GM21390 (cell line): ENCODE measurements around the gene PRSS12.

Source experiments
- ATAC-seq: cut with Tn5 transposase; IDR thresholded peaks from one replicate; pipeline ENCODE4 v1.9.1; 2021; ENCODE audit not compliant: unreplicated experiment

The PRSS12 gene

DNA sequence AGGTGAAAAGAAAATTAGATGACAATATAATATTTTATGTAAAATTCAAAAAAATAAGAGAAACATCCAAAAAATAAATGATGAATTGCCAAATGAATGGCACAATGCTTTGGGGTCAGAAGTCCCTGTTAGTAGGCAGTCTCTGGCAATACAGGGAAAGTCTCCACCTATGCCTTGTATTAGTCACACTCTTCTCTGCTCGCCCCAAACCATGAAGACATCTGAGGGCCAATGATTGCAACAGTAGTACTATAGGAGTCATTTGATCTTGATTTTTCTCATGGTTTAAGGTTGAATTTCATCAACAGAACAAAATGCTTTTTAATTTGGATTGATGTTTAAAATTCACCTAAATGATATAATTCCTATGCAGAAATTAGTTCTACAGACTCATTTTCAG lies 3.9 kb upstream of the PRSS12 start:
- ATAC-seq = no peak

DNA sequence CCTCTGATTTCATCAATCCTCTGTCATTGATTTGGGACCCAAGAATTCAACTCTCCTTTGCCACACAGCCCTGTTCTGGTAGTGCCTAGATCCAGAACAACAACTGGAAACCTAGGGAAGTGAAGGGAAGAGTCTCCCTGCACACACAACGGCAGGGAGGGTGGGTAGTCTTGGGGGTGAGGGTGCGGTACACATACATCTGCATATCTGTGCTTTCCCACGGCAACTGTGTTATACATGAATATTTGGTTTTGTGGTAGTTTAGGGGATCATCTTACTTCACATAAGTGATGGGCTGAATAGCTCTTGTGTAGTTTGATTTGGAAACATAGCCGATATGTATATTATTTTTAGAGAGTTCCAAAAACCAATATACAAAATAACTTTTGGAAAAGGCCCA lies 3.3 kb upstream of the PRSS12 start:
- ATAC-seq = no peak

GRCh38 chr4:118354913-118355312 lies 2.1 kb upstream of the PRSS12 start:
- ATAC-seq = no peak

GRCh38 chr4:118353534-118354030 lies 779 bp upstream of the PRSS12 start:
- ATAC-seq = peak; percentile 1

DNA sequence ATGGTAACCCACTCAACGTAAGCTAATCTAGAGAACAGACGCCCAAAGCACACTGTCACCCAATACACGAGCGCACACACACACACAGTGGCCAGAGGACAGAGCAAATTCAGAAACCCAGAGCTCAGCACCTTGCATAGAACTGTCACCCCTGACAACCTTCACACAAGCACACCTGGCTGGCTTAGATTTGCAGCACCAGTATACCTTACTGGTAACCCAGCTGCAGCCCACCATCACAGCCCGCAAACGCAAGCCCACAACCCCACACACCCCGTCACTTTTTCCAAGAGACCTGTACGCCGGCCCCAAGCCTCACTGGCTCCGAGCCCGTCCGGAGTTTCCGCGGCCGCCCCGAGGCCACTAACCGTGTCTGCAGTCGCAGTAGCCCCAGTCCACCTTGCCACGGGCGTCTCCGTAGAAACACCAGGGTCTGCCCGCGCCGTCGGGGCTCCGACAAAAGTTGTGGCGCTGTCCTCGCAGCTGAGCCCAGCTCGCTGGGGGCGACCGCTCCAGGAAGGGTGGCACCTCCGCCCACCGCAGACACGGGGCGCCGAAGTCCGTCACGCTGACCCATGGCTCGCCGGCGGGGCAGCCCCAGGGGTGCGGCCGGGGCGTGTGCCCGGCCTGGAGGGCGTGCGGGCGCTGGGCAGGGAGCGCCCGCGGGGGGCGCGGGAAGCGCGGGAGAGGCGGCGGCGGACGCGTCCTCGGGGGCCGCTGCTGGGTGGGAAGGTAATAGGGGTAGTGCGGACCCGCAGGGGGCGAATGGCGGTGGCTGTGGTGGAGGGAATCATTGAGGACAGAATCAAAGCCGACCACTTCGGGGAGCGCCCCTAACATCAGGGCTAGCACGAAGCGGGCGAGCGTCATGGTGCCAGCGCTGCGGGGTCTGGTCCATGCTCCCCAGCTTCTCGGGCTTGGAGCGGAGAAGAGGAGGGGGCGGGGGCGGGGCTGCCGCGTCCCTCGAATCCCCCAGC lies 664 bp downstream of the PRSS12 start:
- peak; percentile 19 for ATAC-seq

DNA sequence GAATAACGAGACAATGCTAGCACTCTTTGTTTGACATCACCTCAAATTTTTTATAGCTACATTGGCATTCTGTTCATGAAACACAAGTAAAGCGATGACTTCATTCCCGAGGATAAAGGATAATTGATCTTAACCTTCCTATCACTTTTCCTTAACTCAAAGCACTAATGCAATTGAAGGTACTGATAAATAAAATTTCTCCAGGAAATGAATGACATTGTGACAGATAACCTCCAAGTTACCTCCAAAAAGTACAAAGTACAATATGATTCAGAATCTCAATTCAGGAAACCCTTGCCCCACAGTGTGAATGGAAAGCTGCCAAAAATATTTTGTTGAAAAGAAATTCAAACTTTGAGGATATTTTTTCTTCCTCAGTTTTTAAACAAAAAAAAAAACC lies 1.8 kb downstream of the PRSS12 start:
- ATAC-seq = no peak

- ATAC-seq = no peak
Observed at GRCh38 chr4:118348886-118349285, 3.9 kb downstream of the PRSS12 start.

GRCh38 chr4:118346495-118346894 lies 6.3 kb downstream of the PRSS12 start:
- ATAC-seq = no peak

GRCh38 chr4:118345813-118346212 lies 7.0 kb downstream of the PRSS12 start:
- ATAC-seq = no peak

- no peak for ATAC-seq
Observed at GRCh38 chr4:118344801-118345200, 8.0 kb downstream of the PRSS12 start.

DNA sequence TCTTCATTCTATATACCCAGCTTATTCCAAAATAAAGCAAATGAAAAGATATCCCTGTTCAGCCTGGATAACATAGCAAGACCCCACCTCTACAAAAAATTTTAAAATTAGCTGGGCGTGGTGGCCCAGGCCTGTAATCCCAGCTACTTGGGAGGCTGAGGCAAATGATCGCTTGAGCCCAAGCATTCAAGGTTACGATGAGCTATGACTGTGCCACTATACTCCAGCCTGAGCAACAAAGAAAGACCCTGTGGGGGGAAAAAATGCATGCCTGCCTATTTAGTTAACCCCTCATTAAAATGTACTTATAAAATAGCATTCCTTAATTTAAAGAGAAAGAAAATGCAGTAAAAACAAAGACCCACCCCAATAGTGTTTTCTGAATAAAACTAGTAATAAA lies 9.3 kb downstream of the PRSS12 start:
- no peak for ATAC-seq

DNA sequence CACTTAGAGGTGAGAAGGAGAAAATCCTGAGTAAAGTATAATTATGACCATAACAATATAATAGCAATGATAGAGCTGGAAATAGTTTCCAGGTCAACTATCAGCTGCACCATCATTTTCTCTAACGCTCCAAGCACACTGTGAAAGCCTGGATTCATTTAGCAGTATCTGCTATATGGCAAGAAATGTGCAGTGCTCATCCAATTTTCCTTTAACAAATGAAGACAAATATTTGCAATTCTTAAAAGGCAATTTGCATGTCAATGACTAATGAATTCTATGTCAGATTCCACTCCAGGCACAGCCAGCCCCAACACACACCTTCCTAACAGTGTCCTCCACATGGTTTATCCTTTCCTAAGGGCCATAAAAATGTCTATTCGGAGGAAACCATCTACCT lies 12.7 kb downstream of the PRSS12 start:
- ATAC-seq = no peak

- no peak for ATAC-seq
Observed at GRCh38 chr4:118338981-118339765, 13.6 kb downstream of the PRSS12 start.

- ATAC-seq = no peak
Observed at GRCh38 chr4:118338518-118338917, 14.3 kb downstream of the PRSS12 start.

GRCh38 chr4:118337954-118338353 lies 14.8 kb downstream of the PRSS12 start:
- ATAC-seq = no peak

DNA sequence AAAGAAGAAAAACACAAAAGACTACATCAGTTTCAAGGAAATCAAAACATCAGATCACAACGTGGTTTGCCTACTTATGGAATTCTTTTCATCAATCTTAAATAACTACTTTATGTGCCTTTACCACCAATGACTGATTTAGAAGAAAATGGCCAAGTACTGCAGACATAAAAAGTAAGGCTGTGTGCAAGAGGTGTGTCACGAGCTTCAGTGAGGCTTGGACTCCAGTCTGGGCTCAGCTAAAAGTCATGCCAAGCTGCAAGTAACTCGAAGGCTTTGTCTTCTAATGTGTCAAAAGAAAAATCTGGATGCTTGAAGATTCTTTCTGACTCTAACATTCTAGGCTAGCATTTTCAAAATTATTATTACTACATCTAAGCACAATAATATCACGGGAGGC lies 17.0 kb downstream of the PRSS12 start:
- ATAC-seq = no peak

- ATAC-seq = no peak
Observed at GRCh38 chr4:118335324-118335723, 17.5 kb downstream of the PRSS12 start.

DNA sequence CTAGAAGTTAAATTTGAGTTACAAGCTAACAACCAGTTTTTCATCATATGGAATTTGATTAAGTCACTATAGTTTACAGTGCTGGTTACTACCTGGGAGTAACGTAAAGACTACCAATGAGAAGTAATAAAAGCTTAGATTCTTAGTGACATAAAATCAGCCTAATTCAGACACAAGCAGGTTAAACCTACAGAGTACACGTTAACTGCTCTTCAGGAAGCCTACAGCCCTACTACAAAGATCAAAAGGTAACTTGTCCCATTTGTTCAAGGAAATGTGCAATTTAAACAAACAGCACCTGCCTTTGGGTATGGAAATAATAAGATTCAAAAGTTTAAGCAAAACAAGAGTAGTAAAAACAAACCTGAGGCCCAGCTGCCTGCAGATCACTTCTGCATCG lies 21.5 kb downstream of the PRSS12 start:
- ATAC-seq = no peak

DNA sequence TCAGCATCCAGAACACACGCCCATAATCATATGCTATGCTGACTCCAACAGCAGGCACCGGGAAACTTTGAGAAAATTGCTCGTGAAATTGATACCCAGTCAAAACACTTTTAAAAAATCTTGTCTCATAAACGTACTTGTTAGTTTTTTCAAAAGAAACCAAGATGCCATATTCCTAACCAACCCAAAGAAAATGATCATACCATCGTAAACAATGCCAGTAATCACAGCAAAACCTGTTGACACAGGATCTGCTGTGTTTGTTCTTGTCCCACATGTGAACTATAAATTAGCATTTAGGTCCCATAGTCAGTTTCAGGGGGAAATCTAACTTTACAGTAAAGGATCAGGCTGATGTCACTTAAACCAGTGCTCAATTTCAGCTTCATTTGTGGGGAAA lies 23.0 kb downstream of the PRSS12 start:
- ATAC-seq = no peak

GRCh38 chr4:118327554-118328241 lies 25.1 kb downstream of the PRSS12 start:
- ATAC-seq = no peak

- ATAC-seq = no peak
Observed at GRCh38 chr4:118326585-118326984, 26.2 kb downstream of the PRSS12 start.
